Parietal lobe (tissue), 2 donors: Measurements from ENCODE around the gene POLK. TPM values are rescaled to one million over a fixed set of nuclear protein-coding genes. Genes with fewer than 3 reads are reported as not detected.

ENCODE experiments used
- small RNA-seq: library from RNA; depleted of rRNA; stranded (forward); fragments of <200 nt; gene quantifications from one replicate; pipeline ENCODE3, GENCODE V24; 2014; ENCODE audit warnings: low replicate concordance
- total RNA-seq: library from RNA; depleted of rRNA; stranded (reverse); fragments of >200 nt; gene quantifications from one replicate; pipeline ENCODE4 v1.2.3, GENCODE V29; 2014

POLK gene
- 74.2 TPM for total RNA-seq

DNA sequence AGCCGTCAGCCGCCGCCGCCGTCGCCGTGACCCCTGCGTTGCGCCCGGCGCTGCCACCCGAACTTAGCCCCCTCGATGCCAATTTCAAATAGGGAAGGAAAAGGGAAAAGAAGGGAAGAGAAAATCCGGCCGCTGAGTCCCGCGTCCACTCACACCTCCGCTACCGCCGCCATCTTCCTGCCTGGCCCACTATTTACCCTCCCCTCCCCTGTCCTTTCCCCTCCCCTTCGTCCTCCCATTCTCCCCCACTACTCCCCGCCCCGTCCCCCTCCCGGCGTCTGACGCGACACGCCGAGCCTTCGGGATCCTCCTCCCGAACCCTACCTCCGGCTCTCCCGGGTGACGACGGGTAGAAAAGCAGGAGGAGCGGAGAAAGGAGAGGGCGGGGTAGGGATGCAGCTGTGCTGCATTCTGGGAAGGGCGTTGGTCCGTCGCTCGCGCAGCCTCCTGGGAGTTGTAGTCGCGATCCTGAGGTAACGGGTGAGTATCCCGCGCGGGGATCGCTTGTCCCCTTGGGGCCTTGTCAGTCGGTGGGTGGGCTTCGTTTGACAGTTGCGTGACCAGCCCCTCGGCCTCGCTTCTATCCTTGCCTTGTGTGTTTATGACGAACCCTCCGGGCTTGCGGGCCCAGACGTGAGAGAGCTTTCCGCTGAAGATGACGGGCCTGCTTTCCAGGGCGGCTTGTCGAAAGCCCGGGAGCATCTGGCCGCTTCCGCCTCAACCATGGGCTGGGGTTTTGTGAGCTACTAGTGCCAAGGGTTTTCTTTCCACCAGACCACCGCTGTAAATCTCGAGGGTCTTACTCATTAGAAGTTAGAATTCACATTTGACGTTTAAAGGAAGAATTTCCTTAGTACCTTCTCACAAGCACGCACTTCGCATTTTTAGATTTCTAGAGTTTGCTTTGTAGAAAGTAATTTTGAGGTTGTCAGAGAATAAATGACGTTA lies at the start of gene POLK, which contains the start of gene CERT1:
Gene POLK (plus strand): TSS at position 457 of the 948 bp plus-strand sequence.
Gene CERT1 (minus strand): TSS at position 195 of the 948 bp plus-strand sequence. CDS start 422 bp downstream, outside the sequence.

DNA sequence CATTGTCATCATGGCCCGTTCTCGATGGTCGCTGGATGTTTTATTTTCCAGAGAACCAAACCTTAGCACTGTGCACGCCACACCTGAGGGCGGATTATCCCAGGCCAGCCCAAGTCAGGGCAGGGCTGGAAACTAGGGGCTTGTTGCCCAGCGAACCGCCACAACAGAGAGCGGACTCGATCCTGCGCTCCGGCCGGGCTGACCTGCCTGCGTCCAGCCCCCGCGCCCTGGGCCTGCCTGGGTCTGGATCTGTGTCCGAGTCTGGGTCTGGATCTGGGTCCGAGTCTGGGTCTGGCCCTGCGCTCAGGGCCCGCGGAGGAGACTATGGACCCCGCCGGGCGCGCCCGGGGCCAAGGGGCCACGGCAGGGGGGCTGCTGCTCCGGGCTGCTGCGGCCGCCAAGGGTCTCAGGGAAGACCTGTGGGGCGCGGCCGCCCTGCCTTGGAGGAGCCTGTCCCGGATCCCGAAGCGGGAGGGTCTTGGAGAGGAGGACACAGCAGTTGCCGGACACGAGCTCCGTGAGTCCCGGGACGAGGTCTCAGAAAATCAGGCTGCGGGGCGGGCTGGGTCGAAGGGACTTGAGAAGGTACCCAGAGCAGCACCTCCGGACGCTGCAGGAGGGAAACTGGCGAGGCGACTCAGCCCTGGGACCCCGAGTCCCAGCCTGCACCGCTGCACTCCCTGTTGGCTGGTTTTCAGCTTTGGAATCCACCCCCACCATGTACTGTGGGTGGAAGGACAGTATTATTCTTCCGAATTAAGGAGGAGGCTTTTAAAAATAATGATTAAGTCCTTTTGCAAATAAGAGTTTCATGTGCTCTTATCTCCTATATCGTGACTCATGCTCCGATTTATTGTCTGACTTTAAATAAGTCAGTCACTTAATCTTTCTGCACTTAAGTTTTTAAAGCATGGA lies 99.9 kb downstream of the POLK start, which contains the start of gene ANKDD1B:
Gene ANKDD1B (plus strand): TSS at position 143 of the 915 bp plus-strand sequence. CDS start 182 bp downstream, at position 325.

Small RNA genes within 50 kb of the gene (small RNA-seq; reads per million reads assigned to genes)
- not detected for gene RNU7-175P

Other genes starting within 250 kb of the POLK start
- 357 TPM for gene HMGCR, start 174.7 kb upstream of the POLK start, total RNA-seq
- gene CERT1, start 262 bp upstream of the POLK start, total RNA-seq, result 61.7 TPM
- 1.3 TPM for gene ANKDD1B, start 99.6 kb downstream of the POLK start, total RNA-seq
- gene POC5, start 205.5 kb downstream of the POLK start, total RNA-seq, result 14.1 TPM